UCSD-AML1 (cell line): ENCODE data around the gene FIZ1.
"Not testable (repeated sequence)": the region's sequence is repeated elsewhere in the genome, so short reads cannot be mapped to it uniquely, and the experiment has no call there.

Experiments used
- DNase-seq: peaks from one replicate; lab custom pipeline; 2025; ENCODE audit not compliant: unreplicated experiment; lab: John Stamatoyannopoulos, UW

The FIZ1 gene

GRCh38 chr19:55598034-55598433, 1.3 kb downstream of the FIZ1 start:
- DNase-seq = no peak

DNA sequence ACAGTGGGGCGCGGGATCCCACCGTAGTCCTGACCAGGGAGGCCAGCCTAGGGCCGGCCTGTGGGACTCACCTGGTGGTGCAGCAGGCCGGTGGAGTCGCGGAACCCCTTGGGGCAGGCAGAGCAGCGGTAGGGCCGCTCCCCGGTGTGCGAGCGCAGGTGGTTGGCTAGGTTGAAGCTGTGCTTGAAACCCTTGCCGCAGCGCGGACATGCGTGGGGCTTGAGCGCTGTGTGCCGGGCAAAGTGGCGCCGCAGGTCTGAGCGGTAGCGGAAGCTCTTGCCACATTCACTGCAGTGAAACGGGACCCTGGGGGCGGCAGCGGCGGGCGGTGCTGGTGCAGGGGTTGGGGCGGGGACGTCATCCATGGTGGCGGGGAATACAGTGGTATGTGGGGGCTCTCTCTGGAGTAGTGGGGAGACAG, 1.8 kb downstream of the FIZ1 start:
- no peak for DNase-seq

- DNase-seq = no peak
Measured at GRCh38 chr19:55596304-55596703, 3.0 kb downstream of the FIZ1 start.

- no peak for DNase-seq
Measured at GRCh38 chr19:55594996-55595545, 4.2 kb downstream of the FIZ1 start.

- no peak for DNase-seq
Measured at GRCh38 chr19:55593096-55593772, 6.1 kb downstream of the FIZ1 start.

DNA sequence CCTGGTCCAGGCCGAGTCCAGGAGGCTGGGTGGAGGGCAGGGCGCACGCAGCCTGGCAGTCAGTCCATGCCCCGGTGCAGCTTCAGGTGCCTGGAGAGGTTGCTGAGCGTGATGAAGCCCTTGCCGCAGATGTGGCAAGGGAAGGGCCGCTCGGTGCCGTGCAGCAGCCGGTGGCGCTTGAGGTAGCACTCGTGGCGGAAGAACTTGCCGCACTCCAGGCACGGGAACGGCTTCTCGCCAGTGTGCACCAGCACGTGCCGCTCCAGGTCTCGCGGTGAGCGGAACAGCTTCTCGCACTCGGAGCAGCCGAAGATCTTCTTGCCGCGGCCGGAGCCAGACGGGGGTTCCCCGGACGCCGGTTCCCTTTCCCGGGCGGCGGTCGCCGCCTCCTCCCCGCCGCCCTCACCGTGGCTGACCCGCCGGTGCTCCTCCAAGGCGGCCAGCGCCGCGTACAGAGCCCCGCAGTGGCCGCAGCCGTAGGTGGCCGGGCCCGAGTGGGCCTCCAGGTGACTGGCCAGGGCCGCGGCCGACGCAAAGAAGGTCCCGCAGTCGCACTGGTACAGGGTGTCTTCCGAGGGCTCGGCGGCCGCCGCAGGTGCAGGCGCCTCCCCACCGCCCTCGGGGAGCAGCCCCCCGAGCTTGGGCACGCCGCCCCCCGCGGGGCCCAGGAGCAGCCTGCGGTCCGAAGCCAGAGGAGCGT, 6.8 kb downstream of the FIZ1 start:
- DNase-seq = no peak

DNA sequence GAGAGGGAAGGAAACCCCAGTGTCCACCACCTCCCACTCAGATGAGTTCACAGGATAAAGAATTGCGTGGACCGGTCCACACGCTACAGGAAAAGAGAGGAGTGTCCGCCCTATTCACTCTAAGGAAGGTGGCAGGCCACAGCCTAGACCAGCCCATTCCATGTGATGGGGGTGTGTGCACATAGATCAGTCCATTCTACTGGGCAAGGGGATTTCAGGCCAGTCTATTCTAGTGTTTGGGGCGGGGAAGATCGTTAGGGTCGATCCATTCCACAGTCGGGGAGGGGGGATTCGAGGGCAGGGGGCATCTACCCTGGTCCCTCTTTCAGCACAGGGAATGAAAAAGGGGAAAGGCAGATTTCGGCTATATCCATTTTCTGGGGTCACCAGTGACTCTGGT, 7.8 kb downstream of the FIZ1 start:
- no peak for DNase-seq

- no peak for DNase-seq
Measured at GRCh38 chr19:55590617-55591016, 8.7 kb downstream of the FIZ1 start.

DNA sequence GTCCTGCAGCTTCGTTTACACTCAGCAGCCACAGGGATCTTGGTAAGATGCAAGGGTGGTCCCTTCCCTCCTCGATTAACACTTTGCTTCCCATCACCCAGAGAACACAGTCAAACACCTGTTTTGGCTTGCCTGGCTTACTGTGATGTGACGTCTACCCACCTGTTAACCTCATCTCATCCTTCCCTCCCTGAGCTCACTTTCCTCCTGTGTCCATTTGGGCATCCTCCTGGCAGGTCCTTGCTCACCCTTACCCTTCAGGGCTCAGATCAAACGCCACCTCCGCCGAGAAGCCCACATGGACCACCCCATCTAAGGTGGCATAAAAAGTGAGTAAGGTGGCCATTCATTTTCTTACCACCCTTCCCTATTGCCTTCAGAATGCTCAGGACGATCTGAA, 9.2 kb downstream of the FIZ1 start:
- DNase-seq = no peak

GRCh38 chr19:55588738-55589137, 10.6 kb downstream of the FIZ1 start:
- DNase-seq = no peak

DNA sequence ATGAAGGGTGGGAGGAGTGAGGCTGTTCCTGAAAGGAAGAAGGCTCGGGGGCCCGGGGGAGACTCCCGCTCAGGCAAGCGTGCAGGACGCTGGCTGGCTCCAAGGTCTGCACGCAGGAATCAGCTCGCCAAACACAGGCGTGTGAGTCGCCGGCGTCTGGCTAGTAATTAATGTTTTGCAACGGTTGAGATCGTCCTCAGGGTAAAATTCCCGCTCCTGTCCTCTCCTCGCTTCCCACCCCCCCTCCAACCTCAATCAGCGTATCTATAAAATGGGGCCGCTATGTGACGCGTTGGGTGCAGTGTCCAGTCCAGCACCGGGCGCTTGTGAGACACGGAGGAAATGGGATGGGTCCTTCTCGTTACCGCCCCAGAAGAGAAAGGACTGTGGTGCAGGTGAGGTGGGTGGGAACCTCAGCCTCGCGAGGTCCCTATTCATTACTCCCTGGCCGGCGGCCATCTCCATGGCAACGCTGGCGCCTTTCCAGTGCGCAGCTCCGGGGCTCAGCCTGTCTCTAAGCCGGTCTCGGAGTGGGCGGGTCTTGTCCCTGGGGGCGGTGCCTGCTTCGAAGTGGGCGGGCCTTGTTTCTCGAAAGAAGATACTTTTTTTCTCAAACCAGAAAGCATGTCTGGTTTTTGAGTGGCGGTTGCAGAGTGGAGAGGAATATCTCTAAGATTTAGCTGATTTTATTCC, 12.2 kb downstream of the FIZ1 start:
- DNase-seq = peak; percentile 92

GRCh38 chr19:55585658-55586339, 13.5 kb downstream of the FIZ1 start:
- peak; percentile 78 for DNase-seq

DNA sequence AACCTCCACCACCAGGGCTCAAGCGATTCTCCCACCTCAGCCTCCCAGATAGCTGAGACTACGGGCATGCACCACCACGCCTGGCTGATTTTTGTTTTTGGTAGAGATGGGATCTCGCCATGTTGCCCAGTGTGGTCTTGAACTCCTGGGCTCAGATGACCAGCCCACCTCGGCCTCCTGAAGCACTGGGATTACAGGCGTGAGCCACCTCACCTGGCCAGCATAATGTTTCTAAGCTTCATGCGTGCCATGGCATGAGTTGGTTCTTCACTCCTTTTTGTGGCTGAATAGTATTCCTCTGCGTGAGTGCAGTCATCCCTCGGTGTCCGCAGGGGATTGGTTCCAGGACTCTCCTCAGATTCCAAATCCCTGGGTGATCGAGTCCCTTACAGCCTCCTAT, 14.4 kb downstream of the FIZ1 start:
- DNase-seq = no peak

GRCh38 chr19:55583897-55584296, 15.4 kb downstream of the FIZ1 start:
- DNase-seq = not testable (repeated sequence)

DNA sequence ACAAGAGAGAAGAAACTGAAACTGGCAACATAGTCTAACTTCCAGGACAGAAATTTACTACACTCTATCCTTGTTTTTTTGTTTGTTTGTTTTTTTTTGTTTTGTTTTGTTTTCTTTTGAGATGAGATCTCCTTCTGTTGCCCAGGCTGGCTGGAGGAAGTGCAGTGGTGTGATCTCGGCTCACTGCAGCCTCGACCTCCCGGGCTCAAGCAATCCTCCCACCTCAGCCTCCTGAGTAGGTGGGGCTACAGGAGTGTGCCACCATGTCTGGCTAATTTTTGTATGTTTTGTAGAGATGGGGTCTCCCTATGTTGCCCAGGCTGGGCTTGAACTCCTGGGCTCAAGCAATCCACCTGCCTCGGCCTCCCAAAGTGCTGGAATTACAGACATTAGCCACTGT, 17.0 kb downstream of the FIZ1 start:
- DNase-seq = not testable (repeated sequence)

DNA sequence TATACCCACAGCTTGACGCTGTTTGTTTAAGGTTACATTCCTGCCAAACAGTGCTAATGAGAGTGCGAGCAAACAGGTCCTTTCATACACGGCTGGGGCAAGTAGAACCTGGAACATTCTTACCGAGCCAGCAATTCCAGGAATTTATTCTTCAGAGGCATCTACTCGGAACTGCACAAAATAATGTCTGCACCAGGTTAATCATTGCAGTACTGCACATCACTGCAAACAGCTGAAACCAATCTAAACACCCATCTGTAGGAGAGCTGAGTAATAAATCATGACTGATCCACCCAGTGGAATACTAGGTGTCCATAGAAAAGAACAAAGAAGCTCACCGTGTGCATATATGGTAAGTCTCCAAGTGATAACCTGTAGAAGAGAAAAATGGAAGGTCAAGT, 17.5 kb downstream of the FIZ1 start:
- DNase-seq = no peak

DNA sequence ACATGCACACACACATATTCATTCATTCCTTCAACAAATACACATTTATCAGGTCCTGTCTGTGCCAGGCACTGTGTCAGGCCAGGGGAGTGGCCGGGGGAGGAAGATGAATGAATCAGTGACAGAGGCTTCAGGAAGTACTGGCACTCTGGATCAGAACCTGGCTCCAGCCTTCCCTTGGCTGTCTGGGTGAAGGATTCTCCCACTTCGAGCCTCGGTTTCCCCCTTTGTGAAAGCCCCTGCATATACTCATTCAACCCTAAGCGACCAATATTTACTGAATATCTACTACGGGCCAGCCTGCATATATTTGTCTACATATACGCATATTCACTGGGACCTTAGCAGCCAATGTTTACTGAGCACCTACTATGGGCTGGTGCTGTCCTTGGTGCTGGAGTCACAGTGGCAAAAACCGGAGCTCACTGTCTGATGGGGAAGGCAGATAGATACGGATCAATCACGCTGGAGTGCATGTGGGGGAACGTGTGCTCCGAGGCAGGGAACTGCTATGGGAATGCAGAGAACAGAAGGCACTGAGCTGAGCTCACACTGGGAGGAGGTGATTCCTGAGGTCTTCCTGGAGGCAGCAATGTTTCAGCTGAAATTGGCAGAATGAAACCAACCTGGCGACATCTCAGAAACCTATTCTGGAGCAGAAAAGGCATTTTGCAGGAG, 18.0 kb downstream of the FIZ1 start:
- no peak for DNase-seq

DNA sequence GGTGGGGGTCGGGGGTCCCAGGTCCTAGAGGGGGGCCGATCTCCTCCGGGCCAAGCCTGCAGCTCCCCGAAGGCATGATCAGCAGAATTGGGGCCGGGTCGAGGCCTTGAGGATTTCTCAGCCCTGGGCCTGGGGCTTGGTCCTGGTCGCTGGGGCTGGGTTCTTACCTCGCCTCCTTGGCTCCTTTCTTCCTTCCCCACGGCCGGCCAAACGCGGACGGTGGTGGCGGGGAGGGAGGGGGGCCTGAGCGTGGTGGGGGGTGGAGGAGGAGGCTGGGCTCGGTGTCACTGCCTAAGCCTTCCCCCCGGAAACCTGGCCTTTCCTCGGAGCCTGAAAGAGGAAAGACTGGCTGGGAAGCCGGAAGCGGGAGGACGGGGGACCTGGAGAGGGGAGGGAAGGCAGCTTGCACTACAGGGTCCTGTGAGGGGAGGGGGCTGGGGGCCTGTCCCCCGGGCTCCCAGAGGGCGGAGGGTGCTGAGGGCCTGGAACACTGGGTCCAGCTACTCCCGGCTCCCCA, 18.6 kb downstream of the FIZ1 start, which contains the start of gene ZNF579:
TSS of gene ZNF579 (minus strand) at position 221 of the 517 bp plus-strand sequence. CDS start 1,209 bp downstream, outside the sequence.
- DNase-seq = peak; percentile 89

DNA sequence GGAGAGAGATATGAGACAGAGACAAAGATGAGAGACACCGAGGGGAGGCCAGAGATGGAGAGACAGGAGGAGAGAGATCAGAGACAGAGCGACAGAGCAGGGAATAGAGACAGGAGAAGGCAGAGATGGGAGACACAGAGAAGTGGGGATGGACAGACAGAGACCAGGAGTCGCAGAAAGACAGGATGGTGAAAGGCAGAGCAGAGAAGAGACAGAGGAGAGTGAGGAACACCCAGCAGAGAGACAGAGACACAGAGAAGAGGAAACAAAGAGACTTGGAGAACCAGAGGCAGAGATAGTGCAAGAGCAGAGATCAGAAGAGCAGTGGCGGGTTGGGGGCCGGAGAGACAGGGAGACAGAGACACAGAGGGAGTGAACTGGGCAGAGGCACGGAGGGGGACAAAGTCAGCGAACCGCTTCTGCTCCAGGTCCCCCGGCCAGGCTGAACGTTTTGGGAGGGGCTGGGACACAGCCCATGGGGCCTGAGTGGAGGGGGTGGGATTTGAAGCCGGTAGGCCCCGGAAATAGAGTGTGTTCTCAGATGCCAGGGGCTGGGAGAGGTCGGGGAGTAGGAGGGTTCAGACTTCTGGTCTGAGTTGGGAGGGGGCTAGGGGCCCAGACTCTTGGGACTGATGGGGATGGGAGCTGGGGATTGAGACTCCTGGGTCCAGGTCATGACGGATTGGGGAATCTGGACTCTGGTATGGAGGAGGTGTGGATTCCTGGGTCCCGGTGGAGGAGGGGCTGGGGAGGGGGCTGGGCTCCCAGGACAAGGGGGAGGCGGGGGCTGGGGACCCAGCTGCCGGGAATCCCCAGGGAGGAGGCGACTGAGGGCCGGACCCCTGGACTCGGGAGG, 19.3 kb downstream of the FIZ1 start:
- no peak for DNase-seq
